Measurements from ENCODE around the gene ZNF837. TPM values are rescaled to one million over a fixed set of nuclear protein-coding genes. Genes with fewer than 3 reads are reported as not detected.
A peak's percentile ranks its signal among the peaks of the same experiment; 100 is the strongest.
"Not testable (repeated sequence)": the region's sequence is repeated elsewhere in the genome, so short reads cannot be mapped to it uniquely, and the experiment has no call there.

ZNF837 gene
- total and polyA plus RNA-seq, 2 donors (not counting 1 experiment from before 2014, with no cell fraction given): 4.2 to 4.9 TPM

DNA sequence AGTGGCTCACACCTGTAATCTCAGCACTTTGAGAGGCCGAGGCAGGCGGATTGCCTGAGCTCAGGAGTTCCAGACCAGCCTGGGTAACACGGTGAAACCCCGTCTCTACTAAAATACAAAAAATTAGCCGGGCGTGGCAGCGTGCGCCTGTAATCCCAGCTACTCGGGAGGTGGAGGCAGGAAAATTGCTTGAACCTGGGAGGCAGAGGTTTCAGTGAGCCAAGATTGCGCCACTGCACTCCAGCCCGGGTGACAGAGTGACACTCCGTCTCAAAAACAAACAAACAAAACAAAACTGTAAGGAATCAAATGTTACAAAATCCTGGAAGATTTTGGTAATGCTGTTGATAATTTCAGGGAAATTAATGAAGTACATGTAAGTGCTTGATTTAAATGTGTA is 32.8 kb downstream of the ZNF837 start:
- Histone ChIP-seq H3K79me2 (ENCODE audit: control insufficient read depth, insufficient read depth, low read length) (peaks cover 11% of the 10 kb centered on the region), H3K4me2 (replicated peaks; ENCODE audit: low read depth, low read length, poor library complexity, severe bottlenecking) (peak overlapping the region; percentile 95), H2AFZ (ENCODE audit: insufficient read depth, low read depth, low read length, poor library complexity, severe bottlenecking) (peak overlapping the region; percentile 87), H3K4me3 (ENCODE audit: control extremely low read depth in 1 of 5, extremely low read depth in 1 of 5, insufficient read depth in 1 of 5, low read depth in 2 of 5, low read length in 4 of 5) (peak overlapping the region; percentile 47 to 75 (median 62)), H3K27ac (ENCODE audit: low read length in 2 of 2) (peak overlapping the region in 1 of 2 donors; percentile 77), H3K4me1 (ENCODE audit: control insufficient read depth in 2 of 2, insufficient read depth in 2 of 2, low read length in 2 of 2) (peaks cover 16 to 28% of the 10 kb centered on the region in 2 donors), H3K9ac (ENCODE audit: low read length) (peak overlapping the region; percentile 68)
- not testable (repeated sequence) for H3K36me3 ChIP-seq (replicated peaks in 1 of 2; ENCODE audit: control extremely low read depth in 1 of 2, control insufficient read depth in 1 of 2, extremely low read depth in 1 of 2, insufficient read depth in 2 of 2, low read length in 1 of 2); H4K20me1 ChIP-seq (ENCODE audit: control insufficient read depth, insufficient read depth, low read length, poor library complexity, severe bottlenecking); H3K27me3 ChIP-seq (replicated peaks in 1 of 4; ENCODE audit: control extremely low read depth in 1 of 4, control insufficient read depth in 3 of 4, insufficient read depth in 4 of 4, low read length in 3 of 4); DNase-seq; ATAC-seq (ENCODE audit: low read depth); H3K9me3 Mint-ChIP-seq (ENCODE audit: insufficient read depth); H3K27me3 Mint-ChIP-seq; H3K9me3 ChIP-seq (ENCODE audit: control extremely low read depth in 1 of 3, control insufficient read depth in 2 of 3, insufficient read depth in 1 of 3, low read length in 2 of 3)
- CTCF ChIA-PET: interaction anchor here (0.7 to 1.3 kb wide), 3 partner anchors 15 to 165 kb away, joined by 3 to 8 read pairs (median 4); partner anchors contain the start of genes ZNF274 and ZNF584
- peak overlapping the region; percentile 89 for H3K27ac Mint-ChIP-seq
- intact Hi-C loops (cut with micrococcal nuclease): loop anchor here (5.0 kb wide), 1 partner anchor 59 kb away; the partner anchor contains the start of gene ZNF584
- POLR2A ChIA-PET: interaction anchor here (0.6 to 2.1 kb wide), 4 partner anchors 14 to 166 kb away, joined by 3 to 23 read pairs (median 6); partner anchors contain the start of genes ZNF497, ZNF584 and ZSCAN22
- H3K4me1 Mint-ChIP-seq: peaks cover 31% of the 10 kb centered on the region
- peak overlapping the region; percentile 96 for H3K4me3 Mint-ChIP-seq
- 55% methylated on average over 2 of the region's 12 CpGs for WGBS (ENCODE audit: insufficient coverage)

DNA sequence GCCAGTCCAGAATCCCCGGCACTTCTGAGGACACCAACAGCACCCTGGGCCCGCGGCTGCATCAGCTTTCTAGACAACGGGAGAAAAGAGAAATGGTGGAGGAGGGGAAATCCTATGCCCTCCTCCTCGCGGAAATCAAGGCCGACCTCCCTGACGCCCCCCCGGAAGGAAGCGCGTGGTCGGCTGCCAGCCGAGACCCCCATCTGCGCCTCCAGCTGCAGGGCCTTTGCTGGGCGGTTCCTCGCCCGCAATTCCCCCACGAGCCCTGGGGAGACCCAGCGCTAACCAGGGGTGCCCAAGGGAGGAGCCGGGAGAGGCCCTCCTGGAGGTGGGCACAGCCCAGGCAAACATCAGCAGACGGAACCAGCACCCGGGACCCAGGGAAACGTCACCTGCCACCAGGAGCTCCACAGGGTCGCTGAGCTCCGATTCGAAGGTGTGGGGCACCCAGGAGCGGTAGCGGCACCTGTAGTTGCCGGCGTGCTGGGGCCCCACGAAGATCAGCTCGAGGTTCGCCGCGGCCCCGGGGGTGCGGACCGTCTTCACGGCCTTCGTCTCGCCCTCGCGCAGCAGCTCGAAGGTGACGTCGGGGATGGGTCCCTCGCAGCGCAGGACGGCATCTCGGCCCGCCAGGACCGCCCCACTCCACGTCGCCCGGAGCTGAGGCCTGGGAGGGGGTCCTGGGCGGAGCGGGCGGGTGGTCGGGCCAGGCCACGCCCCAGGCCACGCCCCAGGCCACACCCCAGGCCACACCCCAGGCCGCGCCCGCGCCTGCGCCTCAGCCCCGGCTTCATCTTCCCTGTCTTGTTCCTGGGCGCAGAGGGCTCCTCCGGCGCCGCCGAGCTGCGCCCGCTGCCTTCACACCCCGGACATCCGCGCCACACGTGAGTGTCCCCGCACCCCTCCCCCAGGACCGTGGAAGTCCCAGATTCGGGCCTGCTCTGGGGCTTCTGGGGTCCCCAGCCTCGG is 33.6 kb downstream of the ZNF837 start:
- Mint-ChIP-seq H3K9me3 (ENCODE audit: insufficient read depth) (no peaks in the 10 kb centered on the region), H3K4me3 (peak overlapping the region; percentile 96), H3K27me3 (no peaks in the 10 kb centered on the region), H3K27ac (peak overlapping the region; percentile 89), H3K4me1 (peaks cover 30% of the 10 kb centered on the region)
- peak overlapping the region; percentile 68 for H3K9ac ChIP-seq (ENCODE audit: low read length)
- H3K27me3 ChIP-seq (replicated peaks in 1 of 4; ENCODE audit: control extremely low read depth in 1 of 4, control insufficient read depth in 3 of 4, insufficient read depth in 4 of 4, low read length in 3 of 4): no peaks in the 10 kb centered on the region
- peaks cover 6% of the 10 kb centered on the region for H4K20me1 ChIP-seq (ENCODE audit: control insufficient read depth, insufficient read depth, low read length, poor library complexity, severe bottlenecking)
- peaks cover 0 to 8% (median 0%) of the 10 kb centered on the region in 3 donors for H3K9me3 ChIP-seq (ENCODE audit: control extremely low read depth in 1 of 3, control insufficient read depth in 2 of 3, insufficient read depth in 1 of 3, low read length in 2 of 3)
- DNase-seq (peak; percentile 91), ATAC-seq (ENCODE audit: low read depth) (peak; percentile 96)
- H3K36me3 ChIP-seq (replicated peaks in 1 of 2; ENCODE audit: control extremely low read depth in 1 of 2, control insufficient read depth in 1 of 2, extremely low read depth in 1 of 2, insufficient read depth in 2 of 2, low read length in 1 of 2): no peaks in the 10 kb centered on the region
- H3K4me2 ChIP-seq (replicated peaks; ENCODE audit: low read depth, low read length, poor library complexity, severe bottlenecking): peak overlapping the region; percentile 95
- CTCF ChIA-PET: interaction anchor here (0.6 to 1.3 kb wide), 4 partner anchors 16 to 171 kb away, joined by 3 to 8 read pairs (median 3); partner anchors contain the start of genes ZNF274 and ZNF837
- peak overlapping the region; percentile 47 to 75 (median 62) for H3K4me3 ChIP-seq (ENCODE audit: control extremely low read depth in 1 of 5, extremely low read depth in 1 of 5, insufficient read depth in 1 of 5, low read depth in 2 of 5, low read length in 4 of 5)
- POLR2A ChIA-PET: interaction anchor here (0.6 to 2.1 kb wide), 9 partner anchors 9 to 167 kb away, joined by 3 to 23 read pairs (median 3); partner anchors contain the start of genes ZNF497, ZNF584, ZNF8 and ZSCAN22
- under 1% methylated on average over 76 of the region's 82 CpGs for whole genome bisulfite sequencing (ENCODE audit: insufficient coverage)
- H2AFZ ChIP-seq (ENCODE audit: insufficient read depth, low read depth, low read length, poor library complexity, severe bottlenecking): peak overlapping the region; percentile 87
- H3K79me2 ChIP-seq (ENCODE audit: control insufficient read depth, insufficient read depth, low read length): peaks cover 11% of the 10 kb centered on the region
- intact Hi-C loops (cut with micrococcal nuclease): loop anchor here (1.0 to 5.0 kb wide), 5 partner anchors 15 to 69 kb away; partner anchors contain the start of genes ZNF497, ZNF584, ZNF8 and ZNF837
- peak overlapping the region; percentile 59 to 77 for H3K27ac ChIP-seq (ENCODE audit: low read length in 2 of 2)
- TF ChIP-seq EZH2 (IDR thresholded peaks at IDR 0.05; ENCODE audit: borderline replicate concordance, insufficient read depth, low read depth, low read length, poor library complexity, severe bottlenecking): no peak
- TF ChIP-seq, protein P1, sequence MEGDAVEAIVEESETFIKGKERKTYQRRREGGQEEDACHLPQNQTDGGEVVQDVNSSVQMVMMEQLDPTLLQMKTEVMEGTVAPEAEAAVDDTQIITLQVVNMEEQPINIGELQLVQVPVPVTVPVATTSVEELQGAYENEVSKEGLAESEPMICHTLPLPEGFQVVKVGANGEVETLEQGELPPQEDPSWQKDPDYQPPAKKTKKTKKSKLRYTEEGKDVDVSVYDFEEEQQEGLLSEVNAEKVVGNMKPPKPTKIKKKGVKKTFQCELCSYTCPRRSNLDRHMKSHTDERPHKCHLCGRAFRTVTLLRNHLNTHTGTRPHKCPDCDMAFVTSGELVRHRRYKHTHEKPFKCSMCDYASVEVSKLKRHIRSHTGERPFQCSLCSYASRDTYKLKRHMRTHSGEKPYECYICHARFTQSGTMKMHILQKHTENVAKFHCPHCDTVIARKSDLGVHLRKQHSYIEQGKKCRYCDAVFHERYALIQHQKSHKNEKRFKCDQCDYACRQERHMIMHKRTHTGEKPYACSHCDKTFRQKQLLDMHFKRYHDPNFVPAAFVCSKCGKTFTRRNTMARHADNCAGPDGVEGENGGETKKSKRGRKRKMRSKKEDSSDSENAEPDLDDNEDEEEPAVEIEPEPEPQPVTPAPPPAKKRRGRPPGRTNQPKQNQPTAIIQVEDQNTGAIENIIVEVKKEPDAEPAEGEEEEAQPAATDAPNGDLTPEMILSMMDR (IDR thresholded peaks at IDR 0.05): no peak
- H3K4me1 ChIP-seq (ENCODE audit: control insufficient read depth in 2 of 2, insufficient read depth in 2 of 2, low read length in 2 of 2): peaks cover 16 to 28% of the 10 kb centered on the region in 2 donors
